Measurements from ENCODE around the gene TRIM41.

The TRIM41 gene

GRCh38 chr5:181230551-181230950 is 7.5 kb downstream of the TRIM41 start:
- Histone ChIP-seq H3K36me3 (ENCODE audit: control insufficient read depth in 2 of 2, insufficient read depth in 1 of 2, low read length in 2 of 2) (peaks cover 9 to 77% of the 10 kb centered on the region in 2 experiments; a peak in 2 of 3 replicates), H3K9me3 (ENCODE audit: control insufficient read depth, insufficient read depth, low read depth, low read length) (no peaks in the 10 kb centered on the region), H3K4me1 (ENCODE audit: control insufficient read depth, insufficient read depth, low read length) (no peaks in the 10 kb centered on the region), H3K4me3 (ENCODE audit: low read depth, low read length) (no peak overlapping the region), H3K27ac (ENCODE audit: extremely low read depth, low read depth, low read length) (no peak overlapping the region)
- POLR2A ChIA-PET, result interaction anchor here (0.7 to 1.7 kb wide), 2 partner anchors 39 to 443 kb away, joined by 4 to 5 read pairs; no protein-coding TSS in a partner anchor
- TF ChIP-seq WT1 (tag by site-specific recombination; IDR thresholded peaks at IDR 0.05) (no peak), PRDM1 (tag by site-specific recombination; IDR thresholded peaks at IDR 0.05) (no peak), SCRT2 (tag by site-specific recombination; IDR thresholded peaks at IDR 0.05) (no peak), ZNF362 (tag by site-specific recombination; IDR thresholded peaks at IDR 0.05) (peak; percentile 11; the same call in 1 of the 2 replicates)
- CTCF ChIA-PET, result no interaction called here

GRCh38 chr5:181231432-181231831 is 8.4 kb downstream of the TRIM41 start:
- Histone ChIP-seq H3K9me3 (ENCODE audit: control insufficient read depth, insufficient read depth, low read depth, low read length) (no peaks in the 10 kb centered on the region), H3K36me3 (ENCODE audit: control insufficient read depth in 2 of 2, insufficient read depth in 1 of 2, low read length in 2 of 2) (peaks cover 14 to 80% of the 10 kb centered on the region in 2 experiments), H3K4me3 (ENCODE audit: low read depth, low read length) (no peak overlapping the region), H3K27ac (ENCODE audit: extremely low read depth, low read depth, low read length) (no peak overlapping the region), H3K4me1 (ENCODE audit: control insufficient read depth, insufficient read depth, low read length) (no peaks in the 10 kb centered on the region)
- CTCF ChIA-PET, result no interaction called here
- POLR2A ChIA-PET, result interaction anchor here (1.0 to 2.2 kb wide), 2 partner anchors 8 to 23 kb away, joined by 5 to 6 read pairs; no protein-coding TSS in a partner anchor
- TF ChIP-seq GLIS2 (tag by site-specific recombination; IDR thresholded peaks at IDR 0.05) (no peak), HOXA7 (CRISPR knock-in tag; IDR thresholded peaks at IDR 0.05; ENCODE audit: borderline replicate concordance) (no peak), ZBTB11 (tag by site-specific recombination; conservative IDR thresholded peaks at IDR 0.05; ENCODE audit: low read depth) (no peak), ZBTB48 (tag by site-specific recombination; IDR thresholded peaks at IDR 0.05) (0 out of 2 replicates have a peak, but pooled peaks have one; percentile 14), ZNF707 (tag by site-specific recombination; IDR thresholded peaks at IDR 0.05) (no peak), KLF16 (tag by site-specific recombination; IDR thresholded peaks at IDR 0.05) (no peak), GLI2 (tag by site-specific recombination; IDR thresholded peaks at IDR 0.05; ENCODE audit: borderline replicate concordance, low read depth) (no peak), MZF1 (tag by site-specific recombination; IDR thresholded peaks at IDR 0.05; ENCODE audit: borderline replicate concordance) (no peak), ZNF658 (tag by site-specific recombination; IDR thresholded peaks at IDR 0.05) (no peak), PRDM10 (tag by site-specific recombination; IDR thresholded peaks at IDR 0.05) (peak; percentile 70), ZNF600 (tag by site-specific recombination; IDR thresholded peaks at IDR 0.05) (peak; percentile 90), ZIC2 (tag by site-specific recombination; IDR thresholded peaks at IDR 0.05) (0 out of 2 replicates have a peak, but pooled peaks have one; percentile 27), EGR2 (tag by site-specific recombination; IDR thresholded peaks at IDR 0.05; ENCODE audit: low read depth) (no peak), PRDM4 (tag by site-specific recombination; IDR thresholded peaks at IDR 0.05) (no peak), ZNF394 (tag by site-specific recombination; IDR thresholded peaks at IDR 0.05; ENCODE audit: borderline replicate concordance) (no peak), ZNF510 (tag by site-specific recombination; IDR thresholded peaks at IDR 0.05; ENCODE audit: insufficient replicate concordance) (no peak), GLIS1 (tag by site-specific recombination; IDR thresholded peaks at IDR 0.05) (peak; percentile 24; the same call in 1 of the 2 replicates), ZBTB20 (tag by site-specific recombination; IDR thresholded peaks at IDR 0.05) (no peak), ZNF768 (tag by site-specific recombination; IDR thresholded peaks at IDR 0.05) (no peak), ZNF184 (tag by site-specific recombination; IDR thresholded peaks at IDR 0.05) (no peak), ZNF311 (tag by site-specific recombination; IDR thresholded peaks at IDR 0.05; ENCODE audit: borderline replicate concordance) (no peak)
